OCI-LY1 (cell line): Measurements from ENCODE around the gene TEKT5.

Experiments
- H2AFZ ChIP-seq: fragments of 200-600 bp; sonication (generic), shearing (Covaris generic); 2 replicates; pipeline ENCODE4 v1.6.0; 2014; ENCODE audit warnings: antibody characterized with exemption, mild to moderate bottlenecking, low read length
- H3F3A ChIP-seq: fragments of 200-600 bp; sonication (generic), shearing (Covaris generic); 2 replicates; pipeline ENCODE4 v1.6.0; 2014; ENCODE audit warnings: mild to moderate bottlenecking, antibody characterized with exemption, low read length, moderate library complexity; ENCODE audit not compliant: insufficient read depth
- H3K27ac ChIP-seq: fragments of 200-600 bp; sonication (generic); 2 replicates; pipeline ENCODE4 v1.5.1; 2014; ENCODE audit warnings: low read length, mixed run types, mild to moderate bottlenecking, low read depth; ENCODE audit not compliant: poor library complexity, severe bottlenecking
- H3K27me3 ChIP-seq: fragments of 200-600 bp; sonication (generic); 2 replicates; pipeline ENCODE4 v1.6.0; 2014; ENCODE audit warnings: antibody characterized with exemption, mild to moderate bottlenecking, low read length, moderate library complexity; ENCODE audit not compliant: insufficient read depth
- H3K36me3 ChIP-seq: fragments of 200-600 bp; sonication (generic); 2 replicates; pipeline ENCODE4 v1.6.1; 2014; ENCODE audit warnings: mild to moderate bottlenecking, antibody characterized with exemption, low read length, moderate library complexity, mixed read lengths; ENCODE audit not compliant: insufficient read depth
- H3K4me1 ChIP-seq: fragments of 200-600 bp; sonication (generic); 2 replicates; pipeline ENCODE4 v1.5.1; 2014; ENCODE audit warnings: mild to moderate bottlenecking, low read length, moderate library complexity; ENCODE audit not compliant: insufficient read depth, severe bottlenecking
- H3K4me2 ChIP-seq: fragments of 200-600 bp; sonication (generic), shearing (Covaris generic); 2 replicates; pipeline ENCODE4 v1.6.1; 2014; ENCODE audit warnings: low read length
- H3K4me3 ChIP-seq: fragments of 200-600 bp; sonication (generic); 2 replicates; pipeline ENCODE4 v1.5.1; 2014; ENCODE audit warnings: low read length, low read depth, mild to moderate bottlenecking, mixed read lengths; ENCODE audit not compliant: poor library complexity, severe bottlenecking
- H3K79me2 ChIP-seq: fragments of 200-600 bp; shearing (Covaris generic); 2 replicates; pipeline ENCODE4 v1.6.1; 2016; ENCODE audit warnings: mixed run types, low read length, mixed read lengths; ENCODE audit not compliant: insufficient read depth
- H3K9ac ChIP-seq: fragments of 200-600 bp; sonication (generic), shearing (Covaris generic); 2 replicates; pipeline ENCODE4 v1.6.1; 2014; ENCODE audit warnings: mild to moderate bottlenecking, low read length, mixed read lengths
- H3K9me2 ChIP-seq: fragments of 200-600 bp; sonication (generic), shearing (Covaris generic); 2 replicates; pipeline ENCODE4 v1.6.1; 2014; ENCODE audit warnings: low read depth, mild to moderate bottlenecking, low read length, mixed read lengths
- H3K9me3 ChIP-seq: fragments of 200-600 bp; shearing (Covaris generic); 2 replicates; pipeline ENCODE4 v1.6.1; 2014; ENCODE audit warnings: low read length, mixed read lengths
- H4K20me1 ChIP-seq: fragments of 200-600 bp; sonication (generic), shearing (Covaris generic); 2 replicates; pipeline ENCODE4 v1.6.0; 2016; ENCODE audit warnings: mild to moderate bottlenecking, low read length; ENCODE audit not compliant: insufficient read depth
- CTCF ChIP-seq: fragments of 200-600 bp; sonication (generic), shearing (Covaris generic); IDR thresholded peaks from 2 replicates; pipeline ENCODE4 v1.5.1; 2017; ENCODE audit warnings: mild to moderate bottlenecking, antibody characterized with exemption, low read length, moderate library complexity, mixed read lengths
- EZH2 ChIP-seq: fragments of 200-600 bp; sonication (generic), shearing (Covaris generic); IDR thresholded peaks from 2 replicates; pipeline ENCODE4 v1.8.0; 2017; ENCODE audit warnings: borderline replicate concordance, mixed run types, mild to moderate bottlenecking, antibody characterized with exemption, low read length, moderate library complexity, mixed read lengths

Gene TEKT5

GRCh38 chr16:10699756-10700155 is 5.0 kb upstream of the TEKT5 start:
- H4K20me1 ChIP-seq, result no peaks in the 10 kb centered on the region
- H3K36me3 ChIP-seq, result no peaks in the 10 kb centered on the region
- no peaks in the 10 kb centered on the region for H3K79me2 ChIP-seq
- no peak overlapping the region for H3K4me3 ChIP-seq
- 0 out of 2 replicates have a peak, but pooled peaks cover 4% of the 10 kb centered on the region for H3K9me3 ChIP-seq
- no peak overlapping the region for H2AFZ ChIP-seq
- no peak overlapping the region for H3K9ac ChIP-seq
- H3K27me3 ChIP-seq, result no peaks in the 10 kb centered on the region
- no peak overlapping the region for H3K27ac ChIP-seq
- no peak overlapping the region for H3K4me2 ChIP-seq
- no peaks in the 10 kb centered on the region for H3K4me1 ChIP-seq
- H3F3A ChIP-seq, result no peaks in the 10 kb centered on the region
- no peak for TF ChIP-seq EZH2
- TF ChIP-seq CTCF, result no peak
- H3K9me2 ChIP-seq, result no peaks in the 10 kb centered on the region

- H3K27me3 ChIP-seq, result no peaks in the 10 kb centered on the region; the same call in 1 of the 2 replicates
- H2AFZ ChIP-seq, result no peak overlapping the region
- no peak overlapping the region for H3K4me3 ChIP-seq
- no peak overlapping the region for H3K27ac ChIP-seq
- H3K4me2 ChIP-seq, result no peak overlapping the region
- H3K9me3 ChIP-seq, result no peaks in the 10 kb centered on the region
- H3K36me3 ChIP-seq, result no peaks in the 10 kb centered on the region
- no peaks in the 10 kb centered on the region for H3K79me2 ChIP-seq
- H3K9me2 ChIP-seq, result no peaks in the 10 kb centered on the region
- no peaks in the 10 kb centered on the region for H3F3A ChIP-seq
- H3K9ac ChIP-seq, result no peak overlapping the region
- TF ChIP-seq CTCF, result no peak
- TF ChIP-seq EZH2, result no peak
- H3K4me1 ChIP-seq, result no peaks in the 10 kb centered on the region
- no peaks in the 10 kb centered on the region for H4K20me1 ChIP-seq
Observed at GRCh38 chr16:10694306-10694705, 424 bp downstream of the TEKT5 start.

GRCh38 chr16:10693889-10694288 is 841 bp downstream of the TEKT5 start:
- no peak for TF ChIP-seq CTCF
- Histone ChIP-seq H3K4me2 (no peak overlapping the region), H3K4me3 (no peak overlapping the region), H2AFZ (no peak overlapping the region), H3K79me2 (no peaks in the 10 kb centered on the region), H3K27ac (no peak overlapping the region), H3F3A (no peaks in the 10 kb centered on the region), H3K36me3 (no peaks in the 10 kb centered on the region), H3K4me1 (no peaks in the 10 kb centered on the region), H3K9ac (no peak overlapping the region), H3K9me3 (no peaks in the 10 kb centered on the region), H3K9me2 (no peaks in the 10 kb centered on the region), H3K27me3 (peaks cover 4% of the 10 kb centered on the region; the same call in 1 of the 2 replicates), H4K20me1 (no peaks in the 10 kb centered on the region)
